ENCODE results near the gene ANO10.
"Not testable (repeated sequence)": the region's sequence is repeated elsewhere in the genome, so short reads cannot be mapped to it uniquely, and the experiment has no call there.

The ANO10 gene

GRCh38 chr3:43581343-43581742, 40.5 kb downstream of the ANO10 start:
- DNase-seq (ENCODE audit: low read depth in 2 of 2), result no peak

GRCh38 chr3:43580181-43580580, 41.6 kb downstream of the ANO10 start:
- DNase-seq (ENCODE audit: low read depth in 2 of 2), result no peak

GRCh38 chr3:43573576-43573975, 48.2 kb downstream of the ANO10 start:
- DNase-seq (ENCODE audit: low read depth in 2 of 2), result no peak

GRCh38 chr3:43565661-43566341, 56.0 kb downstream of the ANO10 start:
- not testable (repeated sequence) for DNase-seq (ENCODE audit: low read depth in 2 of 2)

- no peak for DNase-seq (ENCODE audit: low read depth in 2 of 2)
Measured at GRCh38 chr3:43559961-43560360, 61.9 kb downstream of the ANO10 start.

GRCh38 chr3:43558171-43558570, 63.6 kb downstream of the ANO10 start:
- no peak for DNase-seq (ENCODE audit: low read depth in 2 of 2)

- DNase-seq (ENCODE audit: low read depth in 2 of 2), result no peak
Measured at GRCh38 chr3:43549626-43550290, 72.1 kb downstream of the ANO10 start.

GRCh38 chr3:43544277-43544676, 77.5 kb downstream of the ANO10 start:
- DNase-seq (ENCODE audit: low read depth in 2 of 2), result not testable (repeated sequence)

- no peak for DNase-seq (ENCODE audit: low read depth in 2 of 2)
Measured at GRCh38 chr3:43542328-43543043, 79.3 kb downstream of the ANO10 start.

GRCh38 chr3:43540624-43541023, 81.2 kb downstream of the ANO10 start:
- DNase-seq (ENCODE audit: low read depth in 2 of 2), result no peak

- DNase-seq (ENCODE audit: low read depth in 2 of 2), result no peak
Measured at GRCh38 chr3:43539321-43539720, 82.5 kb downstream of the ANO10 start.

- no peak for DNase-seq (ENCODE audit: low read depth in 2 of 2)
Measured at GRCh38 chr3:43537225-43537624, 84.6 kb downstream of the ANO10 start.

GRCh38 chr3:43534675-43535074, 87.1 kb downstream of the ANO10 start:
- no peak for DNase-seq (ENCODE audit: low read depth in 2 of 2)

- no peak for DNase-seq (ENCODE audit: low read depth in 2 of 2)
Measured at GRCh38 chr3:43533009-43533408, 88.8 kb downstream of the ANO10 start.

- no peak for DNase-seq (ENCODE audit: low read depth in 2 of 2)
Measured at GRCh38 chr3:43531835-43532234, 90.0 kb downstream of the ANO10 start.

- DNase-seq (ENCODE audit: low read depth in 2 of 2), result no peak
Measured at GRCh38 chr3:43528498-43529099, 93.2 kb downstream of the ANO10 start.

GRCh38 chr3:43526956-43527355, 94.9 kb downstream of the ANO10 start:
- DNase-seq (ENCODE audit: low read depth in 2 of 2), result no peak

GRCh38 chr3:43525941-43526607, 95.7 kb downstream of the ANO10 start:
- no peak for DNase-seq (ENCODE audit: low read depth in 2 of 2)

GRCh38 chr3:43525386-43525785, 96.4 kb downstream of the ANO10 start:
- DNase-seq (ENCODE audit: low read depth in 2 of 2), result no peak

- no peak for DNase-seq (ENCODE audit: low read depth in 2 of 2)
Measured at GRCh38 chr3:43523454-43524053, 98.3 kb downstream of the ANO10 start.

- no peak for DNase-seq (ENCODE audit: low read depth in 2 of 2)
Measured at GRCh38 chr3:43522727-43523362, 99.0 kb downstream of the ANO10 start.

Data from stimulated activated CD8-positive, alpha-beta memory T cell treated with anti-CD3 and anti-CD28 coated beads, Interleukin-2, amount 100 ng/mL, for 1 hour (primary cell).